HPDE6-E6E7 (cell line): ENCODE measurements around the gene VCPKMT.

Source experiments
- DNase-seq: peaks from one replicate; pipeline ENCODE4 v3.0.0; 2011; ENCODE audit warnings: missing footprints; ENCODE audit errors: extremely low spot score

The VCPKMT gene

GRCh38 chr14:50067723-50068495, 48.5 kb downstream of the VCPKMT start:
- no peak for DNase-seq

DNA sequence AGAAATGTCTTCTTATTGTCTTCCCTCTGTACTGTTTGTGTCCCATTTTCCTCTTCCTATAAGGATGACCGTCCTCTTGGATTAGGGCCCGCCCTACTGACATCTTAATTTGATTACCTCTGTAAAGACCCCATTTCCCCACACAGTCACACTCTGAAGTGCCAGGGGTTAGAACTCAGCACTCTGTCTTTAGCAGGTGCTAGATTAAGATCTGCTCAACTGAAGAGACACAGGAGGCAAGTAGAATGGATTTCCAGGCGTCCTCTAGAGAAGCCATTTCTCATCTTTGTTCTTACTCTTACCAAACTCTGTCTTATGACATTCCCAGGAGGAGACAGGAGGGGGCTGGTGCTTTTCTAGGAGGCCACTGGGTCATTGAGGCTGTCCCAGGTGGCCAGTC, 50.8 kb downstream of the VCPKMT start:
- DNase-seq = no peak

GRCh38 chr14:50064993-50065392, 51.4 kb downstream of the VCPKMT start:
- DNase-seq = no peak

GRCh38 chr14:50063876-50064420, 52.4 kb downstream of the VCPKMT start:
- DNase-seq = no peak

DNA sequence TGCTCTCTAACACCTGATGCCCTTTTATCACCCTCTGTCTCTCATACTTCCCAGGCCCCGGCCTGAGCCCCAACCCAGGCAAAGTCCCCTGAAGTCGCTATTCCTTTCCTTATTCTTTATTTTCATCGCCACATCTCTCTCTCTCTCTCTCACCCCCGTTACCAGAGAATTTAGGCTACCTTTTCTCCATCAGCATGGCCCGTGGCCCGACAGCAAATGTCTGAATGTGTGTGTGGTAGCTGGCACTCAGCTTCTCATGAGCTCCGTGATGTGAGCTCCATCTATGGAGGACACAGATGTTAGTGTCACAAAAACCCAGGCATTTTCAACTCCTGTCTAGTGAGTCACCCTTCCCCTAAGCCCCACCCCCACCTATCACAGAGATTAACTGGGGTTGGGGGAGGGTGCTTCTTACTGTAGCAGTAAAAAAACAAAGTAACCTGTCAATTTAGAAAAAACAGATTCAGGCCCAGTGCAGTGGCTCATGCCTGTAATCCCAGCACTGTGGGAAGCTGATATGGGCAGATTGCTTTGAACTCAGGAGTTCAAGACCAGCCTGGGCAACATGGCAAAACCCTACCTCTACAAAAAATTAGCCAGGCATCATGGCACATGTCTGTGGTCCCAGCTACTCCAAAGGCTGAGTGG, 53.8 kb downstream of the VCPKMT start:
- DNase-seq = no peak

- no peak for DNase-seq
These were observed 54.5 kb downstream of the VCPKMT start for GRCh38 chr14:50061664-50062437.

DNA sequence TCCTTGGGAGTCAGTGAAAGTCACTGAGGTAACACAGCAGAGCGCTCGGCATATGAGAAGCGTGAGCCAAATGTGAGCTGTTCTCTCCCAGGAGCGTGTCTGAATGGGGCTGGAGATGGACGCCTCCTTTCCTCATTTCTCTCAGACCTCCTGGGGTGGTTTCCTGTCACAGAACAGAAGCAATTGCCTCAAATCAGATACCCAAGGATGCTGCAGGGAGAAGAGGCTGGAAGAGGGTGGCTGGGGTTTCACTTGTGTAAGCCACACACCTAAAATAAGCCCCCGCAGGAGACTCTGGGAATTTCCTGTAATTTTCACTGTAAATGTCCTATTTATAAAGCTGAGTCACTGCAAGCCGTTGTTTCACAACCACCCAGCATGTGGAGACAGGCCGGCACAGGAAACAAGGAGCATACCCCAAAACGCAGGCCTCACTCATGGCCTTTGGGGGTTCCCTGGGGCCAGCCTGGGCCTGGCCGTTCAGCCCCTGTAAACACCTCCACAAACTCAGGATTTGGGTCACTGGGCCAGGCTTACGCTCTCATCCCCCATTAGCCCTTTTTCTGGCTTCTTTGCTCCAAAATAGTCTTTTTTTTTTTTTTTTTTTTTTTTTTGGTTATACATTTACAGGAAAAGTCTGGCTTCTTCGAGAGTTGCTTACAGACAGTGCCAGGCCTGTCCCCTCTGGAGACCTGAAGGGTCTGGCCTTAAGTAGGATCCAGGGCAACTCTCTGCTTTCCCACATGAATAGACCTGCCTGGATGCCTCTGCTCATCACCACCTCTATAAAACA, 55.3 kb downstream of the VCPKMT start:
- no peak for DNase-seq

DNA sequence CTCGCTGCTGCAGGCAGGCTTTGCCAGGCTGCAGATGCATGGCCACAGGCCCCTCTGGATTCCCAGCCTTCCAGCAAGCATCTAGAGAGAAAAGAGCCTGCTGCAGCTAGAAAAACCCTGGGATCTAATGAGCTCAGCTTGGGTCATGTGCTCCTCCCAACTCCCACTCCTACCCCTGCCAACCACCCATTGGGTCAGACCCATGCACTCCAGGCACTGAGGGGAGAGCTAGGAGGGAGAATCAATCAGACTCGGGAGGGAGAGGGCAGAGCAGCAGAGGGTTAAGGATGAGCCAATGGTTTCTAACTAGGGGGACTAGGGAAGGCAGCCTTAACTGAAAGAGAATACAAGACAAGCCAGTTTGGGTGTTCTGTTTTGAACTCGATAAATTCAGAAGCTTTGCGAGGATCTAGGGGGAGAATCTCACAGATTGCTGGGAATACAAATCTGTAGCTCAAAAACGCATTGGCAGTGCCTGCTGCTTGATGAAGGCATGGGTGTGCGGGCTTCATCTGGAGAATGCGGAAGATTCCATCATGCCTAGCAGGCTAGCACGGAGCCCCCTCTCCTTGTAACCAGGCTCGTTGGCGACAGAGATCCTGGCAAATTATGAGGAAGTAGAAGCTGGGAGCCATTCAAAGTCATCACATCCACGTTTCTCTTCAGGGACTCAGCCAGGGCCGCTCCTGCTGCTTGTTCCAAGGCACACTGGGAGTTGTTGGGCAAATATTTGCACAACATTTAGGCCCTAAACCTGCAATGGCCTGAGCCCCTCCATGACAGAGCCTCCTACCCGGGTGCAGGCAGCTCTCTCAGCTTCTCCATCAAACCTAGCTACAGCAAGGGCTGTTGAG, 56.4 kb downstream of the VCPKMT start:
- DNase-seq = no peak
